GM23338 (cell line): ENCODE data around the gene PRSS2. TPM values are rescaled to one million over a fixed set of nuclear protein-coding genes. Genes with fewer than 3 reads are reported as not detected.
"Not testable (repeated sequence)": the region's sequence is repeated elsewhere in the genome, so short reads cannot be mapped to it uniquely, and the experiment has no call there.

ENCODE experiments used
- ATAC-seq: fragments of 200-7000 bp; cut with Tn5 transposase; 3 replicates; pipeline ENCODE4 v1.9.1; 2020
- DNase-seq: peaks from one replicate; pipeline ENCODE4 v3.0.0-alpha.2; 2015; ENCODE audit warnings: low spot score
- H2AFZ ChIP-seq: fragments of 200-600 bp; sonication (generic); 2 replicates; pipeline ENCODE4 v1.8.0; 2016; ENCODE audit warnings: antibody characterized with exemption, mild to moderate bottlenecking, moderate library complexity
- H3F3A ChIP-seq: fragments of 200-600 bp; sonication (generic); replicated peaks from 2 replicates; pipeline ENCODE4 v1.8.0; 2017; ENCODE audit warnings: antibody characterized with exemption, mixed run types, low read depth
- H3K27ac ChIP-seq: fragments of 200-600 bp; sonication (generic); 2 replicates; pipeline ENCODE4 v1.6.1; 2016; ENCODE audit warnings: low read depth
- H3K27me3 ChIP-seq: fragments of 200-600 bp; sonication (generic); 2 replicates; pipeline ENCODE4 v1.8.0; 2016; ENCODE audit warnings: mild to moderate bottlenecking, mixed run types, moderate library complexity; ENCODE audit not compliant: insufficient read depth
- H3K36me3 ChIP-seq: fragments of 200-600 bp; sonication (generic); 2 replicates; pipeline ENCODE4 v1.8.0; 2016; ENCODE audit warnings: mild to moderate bottlenecking; ENCODE audit not compliant: insufficient read depth
- H3K4me1 ChIP-seq: fragments of 200-600 bp; sonication (generic); 2 replicates; pipeline ENCODE4 v1.8.0; 2016; ENCODE audit warnings: mild to moderate bottlenecking, moderate library complexity; ENCODE audit not compliant: insufficient read depth
- H3K4me2 ChIP-seq: fragments of 200-600 bp; sonication (generic); 2 replicates; pipeline ENCODE4 v1.7.1; 2017; ENCODE audit warnings: mixed run types
- H3K4me3 ChIP-seq: fragments of 200-600 bp; sonication (generic); 2 replicates; pipeline ENCODE4 v1.6.1; 2016; ENCODE audit warnings: mixed run types
- H3K79me2 ChIP-seq: fragments of 200-600 bp; sonication (generic); replicated peaks from 2 replicates; pipeline ENCODE4 v1.8.0; 2017; ENCODE audit warnings: mild to moderate bottlenecking; ENCODE audit not compliant: insufficient read depth
- H3K9me2 ChIP-seq: fragments of 200-600 bp; sonication (generic); 2 replicates; pipeline ENCODE4 v1.8.0; 2017; ENCODE audit not compliant: insufficient read depth
- H4K20me1 ChIP-seq: fragments of 200-600 bp; sonication (generic); replicated peaks from 2 replicates; pipeline ENCODE4 v1.8.0; 2017; ENCODE audit warnings: mild to moderate bottlenecking; ENCODE audit not compliant: insufficient read depth
- H3K27ac Mint-ChIP-seq: 2 replicates; pipeline ENCODE4 v1.8.0; 2020; ENCODE audit warnings: inconsistent platforms, mild to moderate bottlenecking, moderate library complexity, mixed read lengths
- H3K27me3 Mint-ChIP-seq: 3 replicates; pipeline ENCODE4 v1.8.0; 2022; ENCODE audit warnings: low read depth, mild to moderate bottlenecking, moderate library complexity, mixed read lengths, inconsistent platforms; ENCODE audit not compliant: insufficient read depth, poor library complexity
- H3K36me3 Mint-ChIP-seq: 3 replicates; pipeline ENCODE4 v1.8.0; 2021; ENCODE audit warnings: low read depth, mild to moderate bottlenecking, inconsistent platforms, moderate library complexity, mixed read lengths
- H3K4me1 Mint-ChIP-seq: 3 replicates; pipeline ENCODE4 v1.8.0; 2020; ENCODE audit warnings: mild to moderate bottlenecking, inconsistent platforms, mixed read lengths
- H3K4me3 Mint-ChIP-seq: 3 replicates; pipeline ENCODE4 v1.8.0; 2021; ENCODE audit warnings: moderate library complexity, mild to moderate bottlenecking, inconsistent platforms, mixed read lengths
- H3K9me3 Mint-ChIP-seq: 3 replicates; pipeline ENCODE4 v1.8.0; 2020; ENCODE audit warnings: moderate library complexity, mild to moderate bottlenecking, inconsistent platforms, mixed read lengths
- JUNB ChIP-seq: IDR thresholded peaks from one replicate; pipeline ENCODE4 v1.6.1; 2016; ENCODE audit warnings: antibody characterized with exemption; ENCODE audit not compliant: unreplicated experiment
- NANOG ChIP-seq: IDR thresholded peaks from 2 replicates; pipeline ENCODE4 v1.6.1; 2016; ENCODE audit warnings: antibody characterized with exemption, borderline replicate concordance
- ZNF114 ChIP-seq: fragments of 250-450 bp; sonication (Bioruptor Pico); IDR thresholded peaks from 2 replicates; pipeline ENCODE4 v1.5.0; 2020; ENCODE audit warnings: mild to moderate bottlenecking, moderate library complexity
- ZNF331 ChIP-seq: fragments of 250-450 bp; sonication (Bioruptor Pico); IDR thresholded peaks from 2 replicates; pipeline ENCODE4 v1.5.0; 2020; ENCODE audit warnings: low read depth, mild to moderate bottlenecking, moderate library complexity
- polyA plus RNA-seq: library from polyadenylated mRNA; unstranded; fragments of >200 nt; fragmentation: Nextera tagmentation; extraction: Ambion mirVana; gene quantifications from 2 replicates; pipeline ENCODE4 v1.2.1, GENCODE V29; 2016
- total RNA-seq: library from RNA; depleted of rRNA; stranded (reverse); fragments of >200 nt; shearing (Covaris generic); gene quantifications from 2 replicates; pipeline ENCODE4 v1.2.3, GENCODE V29; 2014
- TF ChIP-seq, protein P1 (sequence below): fragments of 250-450 bp; sonication (Bioruptor Pico); IDR thresholded peaks from 2 replicates; pipeline ENCODE4 v1.5.0; 2020; ENCODE audit warnings: mild to moderate bottlenecking, moderate library complexity
- TF ChIP-seq, protein P2 (sequence below): IDR thresholded peaks from one replicate; pipeline ENCODE4 v1.6.1; 2018; ENCODE audit warnings: antibody characterized with exemption; ENCODE audit not compliant: unreplicated experiment
- TF ChIP-seq, protein P3 (sequence below): IDR thresholded peaks from 2 replicates; pipeline ENCODE4 v1.6.1; 2016; ENCODE audit warnings: antibody characterized with exemption

The PRSS2 gene
- total and polyA plus RNA-seq, 2 experiments from 2014 or later, result not detected

DNA sequence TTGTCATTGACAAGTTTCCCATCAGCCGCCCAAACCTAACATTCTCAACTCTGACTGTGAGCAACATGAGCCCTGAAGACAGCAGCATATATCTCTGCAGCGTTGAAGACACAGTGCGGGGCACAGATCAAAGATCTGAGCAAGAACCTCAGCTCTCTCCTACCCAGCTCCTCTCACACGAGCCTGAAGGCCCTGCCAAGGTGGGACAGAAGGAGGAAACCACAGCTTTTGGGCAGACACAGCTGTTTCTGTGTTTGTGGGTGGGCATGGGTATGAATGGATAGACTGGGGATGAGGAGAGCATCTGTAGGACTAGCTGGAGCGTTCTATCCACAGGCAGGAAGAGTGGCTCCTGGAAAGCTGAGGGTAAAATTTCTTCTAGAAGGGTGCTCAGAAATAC lies 30.0 kb upstream of the PRSS2 start (continued):
- TF ChIP-seq, protein P1, sequence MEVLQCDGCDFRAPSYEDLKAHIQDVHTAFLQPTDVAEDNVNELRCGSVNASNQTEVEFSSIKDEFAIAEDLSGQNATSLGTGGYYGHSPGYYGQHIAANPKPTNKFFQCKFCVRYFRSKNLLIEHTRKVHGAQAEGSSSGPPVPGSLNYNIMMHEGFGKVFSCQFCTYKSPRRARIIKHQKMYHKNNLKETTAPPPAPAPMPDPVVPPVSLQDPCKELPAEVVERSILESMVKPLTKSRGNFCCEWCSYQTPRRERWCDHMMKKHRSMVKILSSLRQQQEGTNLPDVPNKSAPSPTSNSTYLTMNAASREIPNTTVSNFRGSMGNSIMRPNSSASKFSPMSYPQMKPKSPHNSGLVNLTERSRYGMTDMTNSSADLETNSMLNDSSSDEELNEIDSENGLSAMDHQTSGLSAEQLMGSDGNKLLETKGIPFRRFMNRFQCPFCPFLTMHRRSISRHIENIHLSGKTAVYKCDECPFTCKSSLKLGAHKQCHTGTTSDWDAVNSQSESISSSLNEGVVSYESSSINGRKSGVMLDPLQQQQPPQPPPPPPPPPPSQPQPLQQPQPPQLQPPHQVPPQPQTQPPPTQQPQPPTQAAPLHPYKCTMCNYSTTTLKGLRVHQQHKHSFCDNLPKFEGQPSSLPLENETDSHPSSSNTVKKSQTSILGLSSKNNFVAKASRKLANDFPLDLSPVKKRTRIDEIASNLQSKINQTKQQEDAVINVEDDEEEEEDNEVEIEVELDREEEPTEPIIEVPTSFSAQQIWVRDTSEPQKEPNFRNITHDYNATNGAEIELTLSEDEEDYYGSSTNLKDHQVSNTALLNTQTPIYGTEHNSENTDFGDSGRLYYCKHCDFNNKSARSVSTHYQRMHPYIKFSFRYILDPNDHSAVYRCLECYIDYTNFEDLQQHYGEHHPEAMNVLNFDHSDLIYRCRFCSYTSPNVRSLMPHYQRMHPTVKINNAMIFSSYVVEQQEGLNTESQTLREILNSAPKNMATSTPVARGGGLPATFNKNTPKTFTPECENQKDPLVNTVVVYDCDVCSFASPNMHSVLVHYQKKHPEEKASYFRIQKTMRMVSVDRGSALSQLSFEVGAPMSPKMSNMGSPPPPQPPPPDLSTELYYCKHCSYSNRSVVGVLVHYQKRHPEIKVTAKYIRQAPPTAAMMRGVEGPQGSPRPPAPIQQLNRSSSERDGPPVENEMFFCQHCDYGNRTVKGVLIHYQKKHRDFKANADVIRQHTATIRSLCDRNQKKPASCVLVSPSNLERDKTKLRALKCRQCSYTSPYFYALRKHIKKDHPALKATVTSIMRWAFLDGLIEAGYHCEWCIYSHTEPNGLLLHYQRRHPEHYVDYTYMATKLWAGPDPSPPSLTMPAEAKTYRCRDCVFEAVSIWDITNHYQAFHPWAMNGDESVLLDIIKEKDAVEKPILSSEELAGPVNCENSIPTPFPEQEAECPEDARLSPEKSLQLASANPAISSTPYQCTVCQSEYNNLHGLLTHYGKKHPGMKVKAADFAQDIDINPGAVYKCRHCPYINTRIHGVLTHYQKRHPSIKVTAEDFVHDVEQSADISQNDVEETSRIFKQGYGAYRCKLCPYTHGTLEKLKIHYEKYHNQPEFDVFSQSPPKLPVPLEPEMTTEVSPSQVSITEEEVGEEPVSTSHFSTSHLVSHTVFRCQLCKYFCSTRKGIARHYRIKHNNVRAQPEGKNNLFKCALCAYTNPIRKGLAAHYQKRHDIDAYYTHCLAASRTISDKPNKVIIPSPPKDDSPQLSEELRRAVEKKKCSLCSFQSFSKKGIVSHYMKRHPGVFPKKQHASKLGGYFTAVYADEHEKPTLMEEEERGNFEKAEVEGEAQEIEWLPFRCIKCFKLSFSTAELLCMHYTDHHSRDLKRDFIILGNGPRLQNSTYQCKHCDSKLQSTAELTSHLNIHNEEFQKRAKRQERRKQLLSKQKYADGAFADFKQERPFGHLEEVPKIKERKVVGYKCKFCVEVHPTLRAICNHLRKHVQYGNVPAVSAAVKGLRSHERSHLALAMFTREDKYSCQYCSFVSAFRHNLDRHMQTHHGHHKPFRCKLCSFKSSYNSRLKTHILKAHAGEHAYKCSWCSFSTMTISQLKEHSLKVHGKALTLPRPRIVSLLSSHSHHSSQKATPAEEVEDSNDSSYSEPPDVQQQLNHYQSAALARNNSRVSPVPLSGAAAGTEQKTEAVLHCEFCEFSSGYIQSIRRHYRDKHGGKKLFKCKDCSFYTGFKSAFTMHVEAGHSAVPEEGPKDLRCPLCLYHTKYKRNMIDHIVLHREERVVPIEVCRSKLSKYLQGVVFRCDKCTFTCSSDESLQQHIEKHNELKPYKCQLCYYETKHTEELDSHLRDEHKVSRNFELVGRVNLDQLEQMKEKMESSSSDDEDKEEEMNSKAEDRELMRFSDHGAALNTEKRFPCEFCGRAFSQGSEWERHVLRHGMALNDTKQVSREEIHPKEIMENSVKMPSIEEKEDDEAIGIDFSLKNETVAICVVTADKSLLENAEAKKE (CRISPR knock-in tag), result no peak
- TF ChIP-seq ZNF331 (no peak), ZNF114 (no peak), JUNB (no peak), NANOG (no peak)
- TF ChIP-seq, protein P2, sequence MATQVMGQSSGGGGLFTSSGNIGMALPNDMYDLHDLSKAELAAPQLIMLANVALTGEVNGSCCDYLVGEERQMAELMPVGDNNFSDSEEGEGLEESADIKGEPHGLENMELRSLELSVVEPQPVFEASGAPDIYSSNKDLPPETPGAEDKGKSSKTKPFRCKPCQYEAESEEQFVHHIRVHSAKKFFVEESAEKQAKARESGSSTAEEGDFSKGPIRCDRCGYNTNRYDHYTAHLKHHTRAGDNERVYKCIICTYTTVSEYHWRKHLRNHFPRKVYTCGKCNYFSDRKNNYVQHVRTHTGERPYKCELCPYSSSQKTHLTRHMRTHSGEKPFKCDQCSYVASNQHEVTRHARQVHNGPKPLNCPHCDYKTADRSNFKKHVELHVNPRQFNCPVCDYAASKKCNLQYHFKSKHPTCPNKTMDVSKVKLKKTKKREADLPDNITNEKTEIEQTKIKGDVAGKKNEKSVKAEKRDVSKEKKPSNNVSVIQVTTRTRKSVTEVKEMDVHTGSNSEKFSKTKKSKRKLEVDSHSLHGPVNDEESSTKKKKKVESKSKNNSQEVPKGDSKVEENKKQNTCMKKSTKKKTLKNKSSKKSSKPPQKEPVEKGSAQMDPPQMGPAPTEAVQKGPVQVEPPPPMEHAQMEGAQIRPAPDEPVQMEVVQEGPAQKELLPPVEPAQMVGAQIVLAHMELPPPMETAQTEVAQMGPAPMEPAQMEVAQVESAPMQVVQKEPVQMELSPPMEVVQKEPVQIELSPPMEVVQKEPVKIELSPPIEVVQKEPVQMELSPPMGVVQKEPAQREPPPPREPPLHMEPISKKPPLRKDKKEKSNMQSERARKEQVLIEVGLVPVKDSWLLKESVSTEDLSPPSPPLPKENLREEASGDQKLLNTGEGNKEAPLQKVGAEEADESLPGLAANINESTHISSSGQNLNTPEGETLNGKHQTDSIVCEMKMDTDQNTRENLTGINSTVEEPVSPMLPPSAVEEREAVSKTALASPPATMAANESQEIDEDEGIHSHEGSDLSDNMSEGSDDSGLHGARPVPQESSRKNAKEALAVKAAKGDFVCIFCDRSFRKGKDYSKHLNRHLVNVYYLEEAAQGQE, result no peak
- TF ChIP-seq, protein P3, sequence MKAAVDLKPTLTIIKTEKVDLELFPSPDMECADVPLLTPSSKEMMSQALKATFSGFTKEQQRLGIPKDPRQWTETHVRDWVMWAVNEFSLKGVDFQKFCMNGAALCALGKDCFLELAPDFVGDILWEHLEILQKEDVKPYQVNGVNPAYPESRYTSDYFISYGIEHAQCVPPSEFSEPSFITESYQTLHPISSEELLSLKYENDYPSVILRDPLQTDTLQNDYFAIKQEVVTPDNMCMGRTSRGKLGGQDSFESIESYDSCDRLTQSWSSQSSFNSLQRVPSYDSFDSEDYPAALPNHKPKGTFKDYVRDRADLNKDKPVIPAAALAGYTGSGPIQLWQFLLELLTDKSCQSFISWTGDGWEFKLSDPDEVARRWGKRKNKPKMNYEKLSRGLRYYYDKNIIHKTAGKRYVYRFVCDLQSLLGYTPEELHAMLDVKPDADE, result no peak

DNA sequence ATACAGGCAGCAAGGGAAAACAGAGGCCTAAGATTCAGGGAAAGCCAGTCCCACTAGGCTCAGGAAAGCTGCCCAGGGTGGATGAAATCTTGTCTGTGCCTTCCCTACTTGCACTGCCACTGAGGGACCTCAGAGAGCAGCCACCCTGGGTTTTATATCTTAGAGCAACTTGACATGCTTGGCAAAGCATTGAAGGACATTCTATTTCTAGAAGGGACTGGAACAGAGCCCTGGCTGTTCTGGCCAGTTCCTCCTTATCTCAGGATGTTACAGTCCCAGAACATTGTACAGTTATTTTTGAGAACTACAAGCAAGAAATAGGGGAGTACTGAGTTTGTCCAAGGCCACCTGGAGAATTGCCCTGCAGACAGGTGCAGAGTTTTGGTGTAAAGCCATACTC lies 28.8 kb upstream of the PRSS2 start:
- H3K27ac ChIP-seq, H3K36me3 ChIP-seq, H3K4me3 Mint-ChIP-seq, ATAC-seq, H3K9me3 Mint-ChIP-seq, H3K4me3 ChIP-seq, H3K27me3 ChIP-seq, H3K4me1 Mint-ChIP-seq, H3K36me3 Mint-ChIP-seq, H3K27ac Mint-ChIP-seq, H3K27me3 Mint-ChIP-seq, H3K9me2 ChIP-seq, H4K20me1 ChIP-seq, DNase-seq, H3F3A ChIP-seq, H2AFZ ChIP-seq, H3K4me1 ChIP-seq, H3K4me2 ChIP-seq, H3K79me2 ChIP-seq: not testable (repeated sequence)
